D721Med (cell line): ENCODE data around the gene FGB.

Source experiments
- DNase-seq: peaks from one replicate; pipeline ENCODE4 v3.0.0; 2011; ENCODE audit warnings: low spot score; ENCODE audit not compliant: insufficient read length
- FAIRE-seq: peaks from 2 replicates; lab custom pipeline; 2011; peaks lifted over from hg19 to GRCh38; lab: Jason Lieb, UNC
- CTCF ChIP-seq: IDR thresholded peaks from 2 replicates; pipeline ENCODE4 v1.5.1; 2012; ENCODE audit warnings: mild to moderate bottlenecking, control low read depth; ENCODE audit not compliant: insufficient read depth; ENCODE audit errors: missing control alignments

The FGB gene

GRCh38 chr4:154562697-154563254 lies at the start of gene FGB:
Gene FGB, plus strand, starts transcription at chr4:154563011. Its CDS starts 8 bp downstream, at chr4:154563019.
- DNase-seq, result no peak
- no peak for FAIRE-seq
- no peak for TF ChIP-seq CTCF

GRCh38 chr4:154516318-154517029 lies 46.3 kb upstream of the FGB start:
- no peak for TF ChIP-seq CTCF
- no peak for DNase-seq
- FAIRE-seq, result no peak

- no peak for TF ChIP-seq CTCF
- no peak for FAIRE-seq
- no peak for DNase-seq
Observed at GRCh38 chr4:154517591-154517990, 45.2 kb upstream of the FGB start.

GRCh38 chr4:154519214-154519613 lies 43.6 kb upstream of the FGB start:
- no peak for TF ChIP-seq CTCF
- no peak for FAIRE-seq
- DNase-seq, result no peak

GRCh38 chr4:154521607-154522006 lies 41.2 kb upstream of the FGB start:
- FAIRE-seq (no peak), DNase-seq (no peak)
- TF ChIP-seq CTCF, result no peak

GRCh38 chr4:154526151-154526550 lies 36.7 kb upstream of the FGB start:
- no peak for FAIRE-seq

More at GRCh38 chr4:154526151-154526550, 36.7 kb upstream of the FGB start:
- no peak for TF ChIP-seq CTCF
- DNase-seq, result no peak
